Mesenchymal stem cell (in vitro differentiated cells and primary cell): Measurements from ENCODE around the gene VSTM1.

Source experiments
- DNase-seq: peaks from one replicate; pipeline ENCODE4 v3.0.0-alpha.2; 2013
- H2AFZ ChIP-seq: one replicate; pipeline ENCODE4 v1.6.1; 2013; ENCODE audit warnings: low read depth, mild to moderate bottlenecking, control low read depth, inconsistent platforms, low read length, moderate library complexity
- H2AK5ac ChIP-seq: 2 replicates; pipeline ENCODE4 v1.6.1; 2013; ENCODE audit warnings: low read length, moderate library complexity, mild to moderate bottlenecking, inconsistent platforms; ENCODE audit not compliant: severe bottlenecking
- H2BK120ac ChIP-seq: one replicate; pipeline ENCODE4 v1.6.1; 2013; ENCODE audit warnings: low read depth, mild to moderate bottlenecking, inconsistent platforms, low read length, moderate library complexity
- H2BK12ac ChIP-seq, 2 experiments: one replicate each; pipeline ENCODE4 v1.6.1; 2013; ENCODE audit warnings: inconsistent platforms in 2 of 2, low read length in 2 of 2, mild to moderate bottlenecking in 2 of 2, moderate library complexity in 2 of 2, control low read depth in 1 of 2
- H2BK15ac ChIP-seq: one replicate; pipeline ENCODE4 v1.6.1; 2013; ENCODE audit warnings: mild to moderate bottlenecking, low read depth, inconsistent platforms; ENCODE audit not compliant: poor library complexity, severe bottlenecking
- H2BK5ac ChIP-seq: 2 replicates; pipeline ENCODE4 v1.6.1; 2013; ENCODE audit warnings: low read depth, mild to moderate bottlenecking, low read length, control low read depth, inconsistent platforms; ENCODE audit not compliant: poor library complexity, severe bottlenecking
- H3K14ac ChIP-seq, 2 experiments: one replicate each; pipeline ENCODE4 v1.6.1; 2013; ENCODE audit warnings: inconsistent platforms in 2 of 2, low read length in 2 of 2, control low read depth in 1 of 2, mild to moderate bottlenecking in 1 of 2, moderate library complexity in 1 of 2
- H3K18ac ChIP-seq, 2 experiments: one replicate each; pipeline ENCODE4 v1.6.1; 2013; ENCODE audit warnings: inconsistent platforms in 2 of 2, low read length in 2 of 2, control low read depth in 1 of 2, low read depth in 1 of 2, mild to moderate bottlenecking in 1 of 2
- H3K23ac ChIP-seq, 2 experiments: one replicate each; pipeline ENCODE4 v1.6.1; 2013; ENCODE audit warnings: inconsistent platforms in 2 of 2, low read length in 2 of 2, mild to moderate bottlenecking in 2 of 2, moderate library complexity in 2 of 2, control low read depth in 1 of 2
- H3K27ac ChIP-seq: 2 replicates; pipeline ENCODE4 v1.5.1; 2013; ENCODE audit warnings: mild to moderate bottlenecking, moderate library complexity, low read length, control low read depth, inconsistent platforms; ENCODE audit not compliant: poor library complexity, severe bottlenecking
- H3K27me3 ChIP-seq, 2 experiments: 2 replicates each; pipeline versions ENCODE4 v1.6.1 to v1.7.0; 2013; ENCODE audit warnings: low read length in 2 of 2, mild to moderate bottlenecking in 2 of 2, moderate library complexity in 2 of 2, control low read depth in 1 of 2, inconsistent platforms in 1 of 2; ENCODE audit not compliant: control insufficient read depth in 1 of 2, insufficient read depth in 1 of 2
- H3K36me3 ChIP-seq, 2 experiments: 2 replicates each; pipeline versions ENCODE4 v1.6.1 to v1.7.0; 2013; ENCODE audit warnings: low read length in 2 of 2, control low read depth in 1 of 2, inconsistent platforms in 1 of 2, low read depth in 1 of 2, mild to moderate bottlenecking in 1 of 2; ENCODE audit not compliant: insufficient read depth in 2 of 2, control insufficient read depth in 1 of 2
- H3K4ac ChIP-seq, 2 experiments: one replicate each; pipeline ENCODE4 v1.6.1; 2013; ENCODE audit warnings: inconsistent platforms in 2 of 2, low read length in 2 of 2, mild to moderate bottlenecking in 2 of 2, moderate library complexity in 2 of 2, control low read depth in 1 of 2, low read depth in 1 of 2
- H3K4me1 ChIP-seq: 2 replicates; pipeline ENCODE4 v1.6.1; 2013; ENCODE audit warnings: low read depth, low read length, control low read depth; ENCODE audit not compliant: control insufficient read depth, insufficient read depth
- H3K4me2 ChIP-seq: 2 replicates; pipeline ENCODE4 v1.6.1; 2013; ENCODE audit warnings: low read length, mild to moderate bottlenecking, inconsistent platforms; ENCODE audit not compliant: poor library complexity, severe bottlenecking
- H3K4me3 ChIP-seq, 2 experiments: 2 replicates each; pipeline versions ENCODE4 v1.5.1 to v1.7.0; 2013; ENCODE audit warnings: low read length in 2 of 2, mild to moderate bottlenecking in 2 of 2, control low read depth in 1 of 2, low read depth in 1 of 2; ENCODE audit not compliant: insufficient read depth in 1 of 2
- H3K79me1 ChIP-seq: replicated peaks from 2 replicates; pipeline ENCODE4 v1.6.1; 2013; ENCODE audit warnings: mild to moderate bottlenecking, control low read depth, low read length, inconsistent platforms; ENCODE audit not compliant: poor library complexity, severe bottlenecking
- H3K9ac ChIP-seq: 2 replicates; pipeline ENCODE4 v1.7.0; 2013; ENCODE audit warnings: mild to moderate bottlenecking, low read length, moderate library complexity
- H3K9me3 ChIP-seq: 2 replicates; pipeline ENCODE4 v1.7.0; 2013; ENCODE audit warnings: mild to moderate bottlenecking, low read length; ENCODE audit not compliant: control insufficient read depth
- H4K8ac ChIP-seq: one replicate; pipeline ENCODE4 v1.6.1; 2013; ENCODE audit warnings: inconsistent platforms, mild to moderate bottlenecking, low read length, moderate library complexity
- H4K91ac ChIP-seq: one replicate; pipeline ENCODE4 v1.6.1; 2013; ENCODE audit warnings: mild to moderate bottlenecking, low read length, inconsistent platforms
- WGBS: methylation state at CpG from one replicate; pipeline ENCODE4 v1.1.7; 2013; ENCODE audit warnings: mixed read lengths; 5-methylcytosine and 5-hydroxymethylcytosine counted together

The VSTM1 gene

DNA sequence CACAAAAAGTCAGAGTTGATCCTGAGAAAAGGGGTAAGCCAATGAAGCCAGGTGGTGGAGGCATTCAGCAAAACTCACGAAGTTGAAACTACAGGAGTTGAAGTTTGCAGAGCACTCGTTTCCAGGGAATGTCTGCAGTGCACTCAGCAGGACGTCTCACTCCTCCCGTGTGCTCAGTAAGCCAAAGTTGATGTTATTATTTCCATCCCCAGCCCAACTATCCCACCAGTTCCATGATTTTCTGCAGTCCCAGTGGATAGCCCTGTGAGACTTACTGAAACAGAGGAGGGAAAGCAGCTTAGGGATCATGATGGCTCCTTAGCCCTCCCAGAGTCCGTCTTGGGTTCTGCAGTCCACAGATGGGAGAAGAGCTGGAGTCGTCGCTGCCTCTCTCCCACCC is 17.3 kb upstream of the VSTM1 start, which contains the start of gene TARM1:
TSS of gene TARM1 (minus strand) at position 334 of the 400 bp plus-strand sequence. CDS start at position 309, 25 bp downstream.
- 68% methylated on average over 5 of the region's 7 CpGs for WGBS
- H3K9me3 ChIP-seq, result peaks cover 14% of the 10 kb centered on the region
- no peak within 1 kb of the TSS for H2AFZ ChIP-seq
- H2BK12ac ChIP-seq, result no peak within 1 kb of the TSS
- no peak within 1 kb of the TSS for H3K9ac ChIP-seq
- H3K79me1 ChIP-seq, result no peaks in the 10 kb centered on the region
- H2BK120ac ChIP-seq, result no peak within 1 kb of the TSS
- H3K4ac ChIP-seq, result no peak within 1 kb of the TSS
- peak within 1 kb of the TSS in 1 of 2 experiments; percentile 23 for H3K4me3 ChIP-seq
- H3K27me3 ChIP-seq, result no peaks in the 10 kb centered on the region
- H4K91ac ChIP-seq, result no peak within 1 kb of the TSS
- no peak within 1 kb of the TSS for H3K18ac ChIP-seq
- H2AK5ac ChIP-seq, result no peak within 1 kb of the TSS
- no peak for DNase-seq
- H2BK5ac ChIP-seq, result no peak within 1 kb of the TSS
- no peak within 1 kb of the TSS for H3K4me2 ChIP-seq
- no peak within 1 kb of the TSS for H2BK15ac ChIP-seq
- no peak within 1 kb of the TSS for H3K23ac ChIP-seq
- no peak within 1 kb of the TSS for H3K14ac ChIP-seq
- no peak within 1 kb of the TSS for H3K27ac ChIP-seq
- H4K8ac ChIP-seq, result no peak within 1 kb of the TSS
- no peaks in the 10 kb centered on the region for H3K4me1 ChIP-seq
- H3K36me3 ChIP-seq, result no peaks in the 10 kb centered on the region

DNA sequence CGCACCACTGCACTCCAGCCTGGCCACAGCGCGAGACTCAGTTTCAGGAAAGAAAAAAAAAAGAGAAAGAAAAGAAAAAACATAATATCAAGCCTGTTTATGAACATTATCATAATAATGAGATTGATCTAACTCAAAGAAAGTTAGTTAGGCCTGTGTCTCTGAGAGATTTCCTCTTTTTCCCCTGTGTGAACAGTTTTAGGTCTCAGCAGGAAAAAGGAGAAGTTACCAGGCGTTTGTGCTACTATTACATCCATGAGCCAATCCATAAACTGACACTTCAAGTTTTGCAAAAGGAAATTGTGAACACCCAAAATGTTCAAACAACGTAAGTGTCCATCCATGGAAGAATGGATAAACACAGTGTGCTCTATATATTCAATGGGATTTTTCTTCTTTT is 13.6 kb upstream of the VSTM1 start:
- Histone ChIP-seq H3K4me1 (no peaks in the 10 kb centered on the region), H3K9me3 (peaks cover 7% of the 10 kb centered on the region), H3K36me3 (no peaks in the 10 kb centered on the region), H2AFZ (no peak overlapping the region), H3K18ac (no peak overlapping the region), H3K79me1 (no peaks in the 10 kb centered on the region), H3K14ac (no peak overlapping the region), H3K4me2 (no peak overlapping the region), H2BK15ac (no peak overlapping the region), H3K4ac (no peak overlapping the region), H2BK12ac (no peak overlapping the region), H2BK120ac (no peak overlapping the region), H3K23ac (no peak overlapping the region), H3K9ac (no peak overlapping the region), H2AK5ac (no peak overlapping the region), H3K27me3 (no peaks in the 10 kb centered on the region), H3K27ac (no peak overlapping the region), H4K91ac (no peak overlapping the region), H3K4me3 (no peak overlapping the region), H4K8ac (no peak overlapping the region), H2BK5ac (no peak overlapping the region)
- 90% methylated on average over 1 of the region's 5 CpGs for WGBS
- no peak for DNase-seq

DNA sequence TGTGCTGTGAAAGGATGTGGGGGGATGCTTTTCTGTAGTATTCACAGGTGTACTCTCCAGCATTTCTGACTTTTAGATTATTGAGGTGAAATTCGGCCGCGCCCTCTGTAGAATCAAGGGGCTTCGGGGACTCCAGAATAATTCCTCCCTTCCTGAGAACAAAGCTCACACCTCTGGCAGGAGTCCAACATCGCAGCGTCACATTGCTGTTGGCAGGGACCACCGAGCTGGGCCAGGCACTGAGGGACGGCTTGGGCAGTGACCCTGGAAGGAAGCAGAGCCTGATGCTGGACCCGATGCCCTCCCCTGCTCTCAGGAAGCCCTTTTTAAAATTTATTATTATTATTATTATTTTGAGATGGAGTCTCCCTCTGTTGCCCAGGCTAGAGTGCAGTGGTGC is 11.2 kb upstream of the VSTM1 start:
- no peaks in the 10 kb centered on the region for H3K79me1 ChIP-seq
- H3K27me3 ChIP-seq, result no peaks in the 10 kb centered on the region
- H2BK120ac ChIP-seq, result no peak overlapping the region
- no peak overlapping the region for H4K91ac ChIP-seq
- DNase-seq, result no peak
- no peak overlapping the region for H3K9ac ChIP-seq
- H3K4me1 ChIP-seq, result no peaks in the 10 kb centered on the region
- 91% methylated on average over 8 of the region's 9 CpGs for WGBS
- H3K4me3 ChIP-seq, result no peak overlapping the region
- no peak overlapping the region for H3K27ac ChIP-seq
- no peak overlapping the region for H2BK5ac ChIP-seq
- no peaks in the 10 kb centered on the region for H3K9me3 ChIP-seq
- no peak overlapping the region for H2AFZ ChIP-seq
- H4K8ac ChIP-seq, result no peak overlapping the region
- no peak overlapping the region for H3K4ac ChIP-seq
- no peak overlapping the region for H3K4me2 ChIP-seq
- H3K18ac ChIP-seq, result no peak overlapping the region
- no peak overlapping the region for H3K23ac ChIP-seq
- H2AK5ac ChIP-seq, result no peak overlapping the region
- H2BK12ac ChIP-seq, result no peak overlapping the region
- no peak overlapping the region for H3K14ac ChIP-seq
- no peak overlapping the region for H2BK15ac ChIP-seq
- no peaks in the 10 kb centered on the region for H3K36me3 ChIP-seq

DNA sequence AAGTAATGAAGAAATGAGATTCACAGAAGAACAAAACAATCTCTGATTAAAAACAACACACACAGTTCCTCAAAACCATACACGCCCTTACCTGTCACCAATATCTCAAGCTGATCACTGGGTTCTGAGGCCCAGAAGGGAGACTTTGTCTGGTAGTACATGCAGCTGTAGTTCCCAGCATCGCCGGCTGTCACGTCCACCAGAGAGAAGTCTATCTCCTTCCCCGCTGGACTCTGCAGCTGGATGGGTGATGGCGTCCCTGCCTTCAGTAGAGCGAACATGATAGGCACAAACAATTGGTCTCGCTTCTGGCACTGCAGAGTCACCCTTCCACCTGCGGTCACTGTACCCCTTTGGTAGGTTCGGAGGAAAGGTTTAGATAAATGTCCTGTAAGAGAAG is 10.1 kb upstream of the VSTM1 start:
- Histone ChIP-seq H2AFZ (no peak overlapping the region), H3K27me3 (no peaks in the 10 kb centered on the region), H3K14ac (no peak overlapping the region), H3K9ac (no peak overlapping the region), H2AK5ac (no peak overlapping the region), H4K8ac (no peak overlapping the region), H3K4ac (no peak overlapping the region), H2BK5ac (no peak overlapping the region), H2BK15ac (no peak overlapping the region), H3K27ac (no peak overlapping the region), H3K9me3 (peaks cover 8% of the 10 kb centered on the region), H2BK120ac (no peak overlapping the region), H4K91ac (no peak overlapping the region), H3K4me1 (no peaks in the 10 kb centered on the region), H3K23ac (no peak overlapping the region), H3K79me1 (no peaks in the 10 kb centered on the region), H3K4me3 (no peak overlapping the region), H2BK12ac (no peak overlapping the region), H3K36me3 (no peaks in the 10 kb centered on the region), H3K4me2 (no peak overlapping the region), H3K18ac (no peak overlapping the region)
- WGBS, result 85% methylated on average over 10 of the region's 10 CpGs
- no peak for DNase-seq
